GM18517 (cell line): Measurements from ENCODE around the gene SPIRE2.
A peak's percentile ranks its signal among the peaks of the same experiment; 100 is the strongest.
"Not testable (repeated sequence)": the region's sequence is repeated elsewhere in the genome, so short reads cannot be mapped to it uniquely, and the experiment has no call there.

Experiments used
- ATAC-seq: cut with Tn5 transposase; IDR thresholded peaks from one replicate; pipeline ENCODE4 v1.9.1; 2021; ENCODE audit warnings: mild to moderate bottlenecking, moderate library complexity; ENCODE audit not compliant: unreplicated experiment

Gene SPIRE2

GRCh38 chr16:89862732-89863131 is 34.5 kb downstream of the SPIRE2 start:
- ATAC-seq: no peak

DNA sequence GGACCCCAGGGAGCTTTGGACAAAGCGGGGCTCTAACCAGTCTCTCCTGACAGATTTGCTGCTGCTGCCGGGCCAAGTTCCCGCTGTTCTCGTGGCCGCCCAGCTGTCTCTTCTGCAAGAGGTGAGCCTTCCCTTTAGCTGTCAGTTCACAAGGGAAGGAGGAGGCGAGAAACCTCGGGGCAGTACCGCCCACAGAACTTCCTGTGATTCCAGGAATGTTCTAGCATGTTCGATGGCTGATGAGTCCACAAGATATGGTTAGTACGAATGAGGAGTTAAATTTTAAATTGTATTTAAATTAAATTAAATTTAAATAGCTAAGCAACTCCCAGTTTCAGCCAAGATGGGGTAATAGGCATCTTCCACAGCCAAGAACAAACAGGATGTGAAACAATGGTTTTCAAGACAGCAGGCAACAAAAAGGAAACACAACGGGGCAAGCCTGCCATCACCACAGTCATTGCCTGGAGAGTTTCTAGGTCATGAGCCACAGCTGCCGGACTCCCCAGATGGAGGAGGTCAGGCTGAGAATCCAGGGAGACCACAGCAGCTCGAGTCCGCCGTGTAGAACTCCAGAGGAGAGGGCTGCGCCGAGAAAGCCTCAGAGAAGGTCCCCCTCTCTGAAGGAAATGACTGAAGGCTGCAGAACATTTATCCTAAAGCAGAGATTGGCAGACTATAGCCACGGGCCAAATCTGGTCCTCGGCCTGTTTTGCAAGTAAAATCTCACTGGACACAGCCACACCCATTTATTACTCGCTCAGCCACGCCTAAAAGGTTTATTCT is 35.7 kb downstream of the SPIRE2 start:
- no peak for ATAC-seq

DNA sequence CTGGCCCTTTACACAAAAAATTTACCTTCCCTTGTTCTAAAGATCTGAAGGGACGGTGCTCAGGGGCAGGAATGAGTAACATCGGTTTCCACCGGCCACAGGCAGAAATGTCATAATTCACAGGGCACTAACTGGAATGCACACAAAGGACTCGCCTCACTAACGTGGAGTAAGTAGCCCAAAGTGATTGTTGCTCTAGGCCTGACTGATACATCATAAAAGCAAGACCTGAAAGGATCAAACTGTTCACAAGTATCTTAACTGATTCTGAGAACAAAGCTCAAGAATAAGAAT is 36.2 kb downstream of the SPIRE2 start:
- no peak for ATAC-seq

DNA sequence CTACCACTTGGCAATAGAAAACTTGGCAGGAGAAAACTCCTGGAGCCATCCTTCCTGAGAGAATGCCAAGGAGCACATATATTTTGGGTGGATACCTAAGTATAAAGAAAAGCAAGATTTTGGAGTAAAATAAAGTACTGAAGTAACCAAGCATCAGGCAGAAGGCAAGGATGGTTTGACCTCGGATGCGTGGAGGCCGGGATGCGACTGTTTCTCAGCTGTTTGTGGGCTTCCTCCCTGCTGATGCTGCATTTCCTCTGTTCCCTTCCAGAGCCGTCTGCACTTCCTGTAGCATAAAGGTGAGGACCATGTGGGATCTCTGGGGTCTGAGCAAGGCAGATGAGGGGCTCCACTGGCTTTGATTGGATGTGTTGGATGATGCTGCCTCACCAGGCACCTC is 39.6 kb downstream of the SPIRE2 start:
- no peak for ATAC-seq

- no peak for ATAC-seq
Observed at GRCh38 chr16:89869911-89870310, 41.6 kb downstream of the SPIRE2 start.

DNA sequence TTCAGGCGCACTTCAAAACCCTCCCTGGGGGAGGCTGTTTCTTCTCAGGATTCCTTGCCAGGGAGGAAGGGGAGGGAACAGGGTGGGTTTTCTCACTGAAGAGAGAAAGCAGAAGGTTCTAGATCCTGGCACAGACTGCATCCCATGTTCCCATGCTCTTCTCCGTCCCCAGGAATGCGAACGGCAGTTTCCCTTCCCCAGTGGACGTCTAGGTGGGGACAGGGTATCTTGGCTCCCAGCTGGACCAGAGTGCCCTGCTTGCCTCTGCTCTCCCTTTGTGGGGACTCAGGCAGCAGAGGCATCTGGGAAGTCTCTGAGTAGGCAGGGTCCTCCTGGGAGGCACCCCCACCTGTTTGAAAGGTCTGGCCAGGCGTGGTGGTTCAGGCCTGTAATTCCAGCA is 42.2 kb downstream of the SPIRE2 start:
- no peak for ATAC-seq

DNA sequence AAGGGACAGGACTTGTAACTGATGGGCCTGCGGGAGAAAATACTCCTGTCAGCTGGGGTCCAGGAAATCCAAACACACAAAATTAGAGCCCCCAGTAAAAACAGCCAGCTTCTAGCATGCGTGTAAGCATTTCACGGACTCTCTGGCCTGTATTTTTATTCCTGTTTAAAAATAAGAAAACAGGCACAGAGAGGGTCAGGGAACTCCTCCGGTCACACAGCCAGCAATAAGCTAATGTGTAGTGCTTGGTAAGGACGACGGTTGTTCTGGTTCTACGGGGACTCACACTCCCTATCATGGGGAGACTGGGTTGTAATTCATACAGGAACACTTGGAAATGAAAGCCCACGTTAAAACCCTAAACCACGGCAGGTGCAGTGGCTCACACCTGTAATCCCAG is 43.6 kb downstream of the SPIRE2 start:
- ATAC-seq: no peak

GRCh38 chr16:89873109-89873971 is 45.1 kb downstream of the SPIRE2 start, which contains the start of gene TCF25:
TSS of gene TCF25 (plus strand) at chr16:89873592. CDS start at chr16:89873668, 76 bp downstream.
- peak; percentile 43 for ATAC-seq

GRCh38 chr16:89873972-89874689 is 45.9 kb downstream of the SPIRE2 start:
- ATAC-seq: peak; percentile 41

GRCh38 chr16:89879123-89879522 is 50.8 kb downstream of the SPIRE2 start:
- not testable (repeated sequence) for ATAC-seq

DNA sequence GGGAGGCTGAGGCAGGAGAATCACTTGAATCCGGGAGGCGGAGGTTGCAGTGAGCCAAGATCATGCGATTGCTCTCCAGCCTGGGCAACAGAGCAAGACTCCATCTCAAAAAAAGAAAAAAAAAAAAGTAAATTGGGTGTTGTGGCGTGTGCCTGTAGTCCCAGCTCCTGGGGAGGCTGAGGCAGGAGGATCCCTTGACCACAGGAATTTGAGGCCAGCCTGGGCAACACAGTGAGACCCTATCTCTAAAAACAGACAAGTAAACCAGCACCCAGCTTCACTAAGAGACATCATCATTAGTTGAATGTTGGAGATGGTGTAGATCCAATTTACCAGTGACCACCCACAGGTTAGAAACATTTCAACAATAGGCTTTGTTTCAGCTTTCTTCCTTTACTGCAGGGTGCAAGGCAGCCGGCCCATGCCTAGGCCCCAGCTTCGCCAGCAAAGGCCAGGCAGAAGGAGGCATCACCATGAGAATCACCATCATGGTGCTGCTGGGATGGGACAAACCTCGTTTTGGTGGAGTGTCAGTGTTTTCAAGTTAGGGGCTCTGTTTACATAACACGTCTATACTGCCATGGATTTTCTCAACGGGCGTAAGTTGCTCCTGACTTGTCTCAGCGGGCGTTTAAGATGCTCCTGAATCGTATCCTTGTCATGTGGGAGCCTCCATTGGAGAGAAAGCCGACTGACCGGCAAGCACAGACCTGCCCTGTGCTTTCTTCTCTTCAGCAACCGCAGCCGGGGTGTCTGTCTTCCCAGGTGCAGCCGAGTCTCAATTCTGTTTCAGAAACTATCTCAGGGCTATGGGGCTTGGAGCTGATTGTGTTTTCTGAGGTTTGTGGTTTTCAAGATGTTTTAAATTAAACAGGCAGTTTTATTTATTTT is 52.4 kb downstream of the SPIRE2 start:
- ATAC-seq: no peak

DNA sequence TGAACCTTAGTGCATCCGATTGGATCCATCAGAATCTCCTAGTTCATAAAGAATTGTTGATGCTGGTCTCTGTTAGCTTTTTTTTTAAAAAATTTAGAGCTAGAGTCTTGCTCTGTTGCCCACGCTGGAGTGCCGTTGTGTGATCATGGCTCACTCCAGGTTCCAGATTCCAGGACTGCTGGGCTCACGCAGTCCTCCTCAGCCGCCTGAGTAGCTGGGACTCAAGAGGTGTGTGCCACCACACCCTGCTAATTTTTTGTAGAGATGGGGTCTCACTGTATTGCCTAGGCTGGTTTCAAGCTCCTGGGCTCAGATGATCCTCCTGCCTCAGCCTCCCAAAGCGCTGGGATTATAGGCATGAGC is 53.1 kb downstream of the SPIRE2 start:
- ATAC-seq: no peak

GRCh38 chr16:89883346-89884040 is 55.2 kb downstream of the SPIRE2 start:
- ATAC-seq: no peak

- no peak for ATAC-seq
Observed at GRCh38 chr16:89884041-89884421, 55.8 kb downstream of the SPIRE2 start.

DNA sequence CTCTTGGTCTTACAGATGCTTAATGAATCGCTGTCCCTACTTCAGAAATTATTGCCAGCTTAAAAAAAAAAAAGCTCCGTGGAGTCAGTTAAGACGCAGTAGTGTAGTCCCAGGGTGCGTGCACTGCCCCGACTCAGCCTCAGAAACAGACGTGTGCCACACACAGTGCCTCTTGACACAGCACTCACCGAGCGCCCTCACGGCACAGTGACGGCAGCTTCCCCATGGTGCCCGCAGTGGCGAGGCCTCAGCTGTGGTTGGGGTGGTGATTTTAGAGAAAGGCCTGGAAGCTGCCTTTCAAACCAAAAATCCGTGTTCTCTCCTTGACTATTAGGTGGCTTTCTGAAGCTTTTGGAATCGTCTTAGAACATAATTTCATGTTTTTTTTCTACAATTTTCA is 59.0 kb downstream of the SPIRE2 start:
- ATAC-seq: no peak

GRCh38 chr16:89890200-89890599 is 61.9 kb downstream of the SPIRE2 start:
- no peak for ATAC-seq

- no peak for ATAC-seq
Observed at GRCh38 chr16:89890886-89891657, 62.8 kb downstream of the SPIRE2 start.

DNA sequence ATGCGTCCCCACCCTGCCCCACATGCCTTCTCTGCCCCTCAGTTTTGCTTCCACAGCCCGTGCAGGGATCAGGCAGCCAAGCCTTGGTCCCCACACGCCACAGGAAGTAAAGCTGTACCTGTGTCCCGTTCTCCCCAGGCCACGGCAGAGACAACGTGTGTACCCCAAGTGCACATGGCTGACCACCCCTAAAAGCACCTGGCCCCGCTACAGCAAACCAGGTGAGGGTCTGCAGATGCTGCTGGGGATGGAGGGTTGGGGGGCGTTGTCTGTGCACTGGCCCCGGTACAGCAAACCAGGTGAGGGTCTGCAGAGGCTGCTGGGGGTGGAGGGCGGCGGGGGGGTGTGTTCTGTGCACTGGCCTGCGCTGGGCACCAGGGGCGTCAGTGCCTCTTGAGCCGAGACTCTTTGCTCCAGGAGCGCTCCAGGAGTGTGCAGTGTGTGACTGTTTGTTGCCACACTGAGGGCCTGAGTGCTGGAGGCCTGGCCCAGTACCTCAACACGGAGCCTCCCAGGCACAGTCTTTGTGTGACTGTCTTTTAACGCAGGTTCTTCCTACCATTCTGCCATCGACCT is 63.9 kb downstream of the SPIRE2 start:
- no peak for ATAC-seq

- no peak for ATAC-seq
Observed at GRCh38 chr16:89892635-89893034, 64.4 kb downstream of the SPIRE2 start.
